ENCODE data around the gene TNFAIP6. TPM values are rescaled to one million over a fixed set of nuclear protein-coding genes. Genes with fewer than 3 reads are reported as not detected.
"Not testable (repeated sequence)": the region's sequence is repeated elsewhere in the genome, so short reads cannot be mapped to it uniquely, and the experiment has no call there.

TNFAIP6 gene
- polyA plus RNA-seq, 1 donor: 9.0 TPM

- no peak for DNase-seq
These were observed 4.4 kb downstream of the TNFAIP6 start for GRCh38 chr2:151361674-151362370.

- DNase-seq: peak; percentile 64
These were observed 6.3 kb downstream of the TNFAIP6 start for GRCh38 chr2:151363709-151364108.

- DNase-seq: no peak
These were observed 10.2 kb downstream of the TNFAIP6 start for GRCh38 chr2:151367571-151367970.

GRCh38 chr2:151374436-151374835 lies 17.0 kb downstream of the TNFAIP6 start:
- no peak for DNase-seq

- DNase-seq: no peak
These were observed 21.8 kb downstream of the TNFAIP6 start for GRCh38 chr2:151379169-151379568.

- DNase-seq: no peak
These were observed 23.3 kb downstream of the TNFAIP6 start for GRCh38 chr2:151380580-151381235.

GRCh38 chr2:151381266-151381665 lies 23.9 kb downstream of the TNFAIP6 start:
- DNase-seq: no peak

GRCh38 chr2:151388011-151388410 lies 30.6 kb downstream of the TNFAIP6 start:
- DNase-seq: no peak

- no peak for DNase-seq
These were observed 34.0 kb downstream of the TNFAIP6 start for GRCh38 chr2:151391436-151391835.

GRCh38 chr2:151394509-151394908 lies 37.1 kb downstream of the TNFAIP6 start:
- no peak for DNase-seq

- DNase-seq: no peak
These were observed 38.4 kb downstream of the TNFAIP6 start for GRCh38 chr2:151395509-151396374.

- DNase-seq: no peak
These were observed 42.6 kb downstream of the TNFAIP6 start for GRCh38 chr2:151399981-151400380.

GRCh38 chr2:151401149-151401548 lies 43.8 kb downstream of the TNFAIP6 start:
- no peak for DNase-seq

- no peak for DNase-seq
These were observed 46.5 kb downstream of the TNFAIP6 start for GRCh38 chr2:151403914-151404313.

GRCh38 chr2:151405376-151405775 lies 48.0 kb downstream of the TNFAIP6 start:
- no peak for DNase-seq

GRCh38 chr2:151407281-151407680 lies 49.9 kb downstream of the TNFAIP6 start:
- no peak for DNase-seq

- no peak for DNase-seq
These were observed 51.6 kb downstream of the TNFAIP6 start for GRCh38 chr2:151408788-151409600.

GRCh38 chr2:151409601-151410484 lies 52.5 kb downstream of the TNFAIP6 start, which contains the start of gene RIF1:
TSS of gene RIF1 (plus strand) at chr2:151409902. CDS start at chr2:151410424, 522 bp downstream.
- peak; percentile 90 for DNase-seq

- DNase-seq: no peak
These were observed 53.1 kb downstream of the TNFAIP6 start for GRCh38 chr2:151410485-151410834.

- DNase-seq: no peak
These were observed 60.3 kb downstream of the TNFAIP6 start for GRCh38 chr2:151417650-151418049.

GRCh38 chr2:151421681-151422080 lies 64.3 kb downstream of the TNFAIP6 start:
- not testable (repeated sequence) for DNase-seq
